HG02973 (cell line): ENCODE measurements around the gene COL4A2.

Experiments
- ATAC-seq: cut with Tn5 transposase; IDR thresholded peaks from one replicate; pipeline ENCODE4 v1.9.1; 2021; ENCODE audit warnings: moderate library complexity; ENCODE audit not compliant: unreplicated experiment

COL4A2 gene

DNA sequence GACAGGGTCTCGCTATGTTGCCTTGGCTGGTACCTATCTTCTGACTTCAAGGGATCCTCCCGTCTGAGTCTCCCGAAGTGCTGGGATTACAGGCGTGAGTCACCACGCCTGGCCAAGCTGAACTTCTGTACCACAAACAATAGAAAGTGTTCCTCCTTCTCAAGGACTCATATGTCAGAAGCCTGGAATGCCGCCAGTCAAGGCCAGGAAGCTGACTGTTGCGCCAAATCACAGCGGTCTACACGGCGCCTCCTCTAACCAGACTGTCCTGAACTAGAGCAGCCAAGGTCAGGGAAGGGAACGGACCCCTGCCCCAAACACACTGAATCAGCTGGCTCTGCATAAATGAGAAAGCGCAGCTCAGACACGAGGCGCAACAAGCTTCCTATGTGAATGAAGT lies 239.8 kb downstream of the COL4A2 start:
- ATAC-seq = no peak

GRCh38 chr13:110548891-110549794 lies 242.1 kb downstream of the COL4A2 start:
- no peak for ATAC-seq

DNA sequence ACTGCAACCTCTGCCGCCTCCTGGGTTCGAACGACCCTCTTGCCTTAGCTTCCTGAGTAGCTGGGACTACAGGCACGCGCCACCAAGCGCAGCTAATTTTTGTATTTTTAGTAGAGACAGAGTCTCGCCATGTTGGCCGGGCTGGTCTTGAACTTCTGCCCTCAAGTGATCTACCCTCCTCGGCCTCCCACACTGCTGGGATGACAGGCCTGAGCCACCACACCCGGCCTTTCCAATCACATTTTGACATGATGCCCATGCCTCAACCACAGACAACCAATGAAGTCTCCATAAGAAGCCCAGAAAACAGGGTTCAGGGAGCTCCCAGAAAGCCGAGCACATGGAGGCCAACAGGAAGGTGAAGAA lies 242.7 kb downstream of the COL4A2 start:
- ATAC-seq = no peak

DNA sequence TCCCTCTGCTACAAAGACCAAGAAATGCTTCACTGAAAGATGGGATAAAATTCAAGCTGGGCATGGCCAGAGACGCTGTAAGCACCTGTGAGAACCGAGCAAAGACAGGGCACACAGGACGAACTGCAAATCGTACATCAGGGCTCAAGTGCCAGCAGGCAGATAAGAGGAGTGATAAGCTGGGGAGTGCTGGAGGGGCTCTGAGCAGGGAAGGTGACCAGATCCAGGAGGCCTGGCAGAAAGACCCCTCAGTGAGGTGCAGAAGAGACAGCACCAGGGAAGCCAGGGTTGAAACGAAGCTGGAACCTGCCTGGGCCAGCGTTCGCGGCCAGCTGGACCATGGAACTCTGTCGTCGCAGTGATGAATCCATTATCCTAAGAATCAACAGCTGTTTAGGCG lies 244.2 kb downstream of the COL4A2 start:
- no peak for ATAC-seq

GRCh38 chr13:110552767-110553166 lies 245.7 kb downstream of the COL4A2 start:
- ATAC-seq = no peak

GRCh38 chr13:110553417-110553816 lies 246.3 kb downstream of the COL4A2 start:
- no peak for ATAC-seq

DNA sequence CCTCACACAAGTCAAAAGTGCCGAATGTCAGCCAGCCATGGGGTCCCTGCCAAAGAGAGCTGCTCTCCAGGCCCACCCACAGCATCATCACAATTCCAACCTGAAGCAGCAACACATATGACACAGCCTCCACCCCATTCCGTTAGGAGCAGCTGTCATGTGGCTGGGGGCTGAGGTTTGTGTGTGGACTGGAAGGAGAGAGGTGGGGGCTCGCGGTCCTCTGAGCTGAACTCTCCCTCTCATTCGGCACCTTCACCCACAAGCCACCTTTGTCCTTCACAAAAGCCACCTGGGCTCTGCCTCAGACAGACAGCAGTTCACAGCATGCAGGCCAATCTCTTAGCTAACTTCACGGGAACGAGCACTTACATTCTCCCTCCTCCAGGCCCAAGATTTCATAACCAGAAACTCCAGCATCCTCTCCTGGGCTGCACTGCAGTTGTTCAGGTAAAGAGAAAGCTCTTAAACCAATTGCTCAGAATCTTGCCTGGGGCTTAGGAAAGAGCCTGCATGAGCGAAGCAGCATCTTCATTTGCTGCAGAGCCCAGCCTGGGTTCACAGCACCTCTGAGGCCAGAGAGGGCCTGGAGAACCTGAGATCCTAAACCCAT lies 247.2 kb downstream of the COL4A2 start:
- ATAC-seq = no peak

- ATAC-seq = no peak
Observed at GRCh38 chr13:110554946-110555345, 247.9 kb downstream of the COL4A2 start.

- no peak for ATAC-seq
Observed at GRCh38 chr13:110555601-110556223, 248.6 kb downstream of the COL4A2 start.

DNA sequence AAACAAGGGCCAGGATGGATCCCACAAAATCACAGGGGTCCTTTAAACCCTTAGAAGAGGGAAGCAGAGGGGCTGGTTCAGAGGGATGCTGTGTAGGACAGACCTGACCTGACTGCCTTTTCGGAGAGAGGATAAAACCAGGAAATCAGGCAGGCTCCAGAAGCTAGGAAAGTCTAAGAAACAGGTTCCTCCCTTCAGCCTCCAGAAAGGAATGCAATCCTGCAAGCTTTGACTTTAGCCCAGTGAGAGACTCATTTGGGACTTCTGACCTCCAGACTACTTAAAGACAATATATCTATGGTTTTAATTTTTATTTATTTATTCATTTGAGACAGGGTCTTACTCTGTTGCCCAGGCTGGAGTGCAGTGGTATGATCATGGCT lies 249.1 kb downstream of the COL4A2 start:
- no peak for ATAC-seq

DNA sequence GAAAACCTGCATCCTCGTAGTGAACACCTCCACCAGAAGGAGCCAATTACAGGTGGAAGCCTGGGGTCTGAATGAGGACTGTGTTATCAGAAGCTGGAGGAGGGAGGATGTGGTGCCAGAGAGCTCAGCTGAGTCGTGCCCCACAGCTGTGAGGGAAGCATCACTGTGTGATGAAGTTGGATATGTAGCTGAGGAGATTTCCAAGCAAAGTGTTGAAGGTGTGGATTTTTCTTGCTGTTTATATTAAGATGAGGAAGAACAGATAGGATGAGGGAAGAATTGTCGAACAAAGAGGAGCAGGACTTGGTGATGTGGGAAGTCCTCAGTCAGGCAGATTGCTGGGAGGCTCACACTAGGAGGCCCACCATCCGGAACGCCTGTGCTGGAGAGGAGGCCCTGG lies 250.0 kb downstream of the COL4A2 start:
- ATAC-seq = no peak

DNA sequence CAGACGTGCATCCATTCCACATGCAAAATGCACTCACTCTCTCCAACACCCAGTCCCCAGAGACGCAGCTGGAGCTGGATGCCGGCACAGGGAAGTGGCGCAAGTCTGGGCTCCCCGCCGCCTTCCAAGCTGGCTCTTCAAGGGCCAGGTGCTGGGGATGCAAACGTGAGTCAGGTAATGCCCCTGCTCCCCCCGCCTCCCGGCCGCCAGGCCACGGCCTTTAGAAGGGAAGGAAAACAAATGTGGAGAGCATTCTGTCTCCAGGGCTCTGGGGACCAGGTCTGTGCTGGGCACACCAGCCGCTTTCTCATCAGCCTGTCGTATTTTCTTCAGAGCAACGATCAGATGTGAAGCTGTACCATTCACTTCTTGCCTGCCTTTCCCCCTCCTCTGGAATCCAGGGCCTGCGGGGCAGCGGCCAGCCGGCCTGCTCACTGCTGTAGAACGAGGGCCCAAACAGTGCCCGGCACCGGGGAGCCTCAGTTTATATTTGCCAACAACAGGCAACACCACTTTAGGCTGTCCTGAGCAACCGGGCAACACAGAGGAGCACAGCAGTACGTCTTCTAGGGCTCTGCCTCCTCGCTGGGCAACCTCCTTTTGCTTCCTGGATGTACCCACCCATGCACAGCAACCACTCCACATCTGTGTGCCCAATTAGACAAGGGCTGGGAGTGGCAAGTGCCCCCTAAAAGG lies 250.7 kb downstream of the COL4A2 start:
- no peak for ATAC-seq

DNA sequence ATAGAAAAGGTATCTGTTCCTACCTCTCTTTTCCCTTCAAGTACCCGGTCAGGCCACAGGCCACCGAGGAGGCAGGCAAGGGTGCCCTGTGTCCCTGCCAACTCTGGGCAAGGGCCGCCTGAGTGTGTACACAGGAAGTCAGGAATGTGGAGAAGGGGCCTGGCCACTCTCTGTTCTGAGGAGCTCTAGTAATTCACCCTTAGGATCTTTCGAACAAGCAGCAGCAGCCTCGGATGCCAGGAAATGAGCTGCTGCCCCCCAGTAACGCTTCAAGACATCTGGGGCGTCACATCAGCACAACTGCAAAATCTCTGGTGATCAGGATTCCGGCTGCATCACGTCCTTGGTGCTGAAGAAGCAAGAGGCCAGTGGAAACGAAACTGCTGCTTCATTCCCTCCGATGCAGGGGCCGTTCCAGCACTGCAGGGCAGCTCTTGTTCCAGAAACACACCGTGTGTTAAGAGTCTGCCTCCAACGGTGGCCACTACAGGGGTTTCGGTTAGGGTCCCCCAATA lies 252.4 kb downstream of the COL4A2 start:
- no peak for ATAC-seq

- ATAC-seq = no peak
Observed at GRCh38 chr13:110559986-110560385, 252.9 kb downstream of the COL4A2 start.

DNA sequence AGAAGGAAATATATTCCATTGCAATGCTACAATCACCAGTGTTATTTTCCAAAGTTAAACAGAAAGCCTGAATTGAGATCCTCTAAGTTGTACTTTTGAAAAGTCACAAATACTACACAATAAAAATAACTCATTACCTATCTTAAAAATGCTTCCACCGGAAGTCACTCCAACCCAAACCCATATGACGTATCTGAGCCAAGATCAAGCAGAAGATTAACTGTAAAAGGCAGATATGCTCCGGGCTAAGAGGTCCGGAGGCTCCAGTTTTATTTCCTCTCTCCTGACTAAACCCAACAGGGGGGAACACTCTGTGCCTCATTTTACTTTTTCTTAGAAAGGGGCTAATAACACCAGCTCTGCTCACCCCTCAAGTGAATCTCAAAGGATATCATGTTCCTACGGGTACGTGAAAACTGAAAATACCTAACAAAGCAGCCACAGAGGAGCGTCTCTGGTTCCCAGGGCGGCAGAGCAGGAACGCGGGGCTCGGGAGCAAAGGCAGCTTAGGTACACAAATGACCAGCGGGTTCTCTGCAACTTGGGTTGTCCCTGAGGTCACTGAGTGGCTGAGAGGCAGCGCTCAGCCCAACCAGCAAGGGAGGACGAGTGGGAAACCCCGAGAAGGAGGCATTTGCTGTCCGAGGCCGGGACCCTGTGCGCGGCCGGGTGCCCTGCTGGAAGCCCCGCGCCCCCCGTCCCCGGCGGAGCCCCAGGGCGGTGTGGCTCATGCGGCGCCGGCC lies 253.7 kb downstream of the COL4A2 start:
- ATAC-seq = peak; percentile 23

- ATAC-seq = peak; percentile 62
Observed at GRCh38 chr13:110561344-110562035, 254.4 kb downstream of the COL4A2 start, which contains the start of gene RAB20. Gene RAB20 (minus strand): TSS chr13:110561722. CDS start chr13:110561519, 203 bp downstream.

DNA sequence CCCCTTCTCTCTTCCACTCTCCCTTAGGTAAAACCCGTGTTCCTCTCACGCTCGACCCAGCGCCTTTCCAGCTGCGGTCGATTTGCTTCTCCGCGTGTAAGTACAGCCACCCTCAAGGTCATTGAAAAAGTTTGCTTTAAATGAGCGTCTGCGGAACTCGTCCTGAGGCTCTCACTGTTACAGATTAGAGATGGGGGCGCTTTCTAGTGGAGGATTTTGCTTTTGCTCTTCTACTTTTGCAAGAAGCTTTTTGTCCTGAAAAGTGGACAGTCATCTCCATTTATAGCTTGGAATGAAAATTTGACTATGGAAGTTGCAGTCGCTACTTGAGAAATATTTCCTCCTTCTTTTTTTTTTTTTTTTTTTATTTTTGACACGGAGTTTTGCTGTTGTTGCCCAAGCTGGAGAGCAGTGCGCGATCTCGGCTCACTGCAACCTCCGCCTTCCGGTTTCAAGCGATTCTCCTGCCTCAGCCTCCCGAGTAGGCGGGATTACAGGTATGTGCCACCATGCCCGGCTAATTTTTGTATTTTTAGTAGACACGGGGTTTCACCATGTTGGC lies 255.0 kb downstream of the COL4A2 start:
- no peak for ATAC-seq
